ENCODE data around the gene SNX33.
"Not testable (repeated sequence)": the region's sequence is repeated elsewhere in the genome, so short reads cannot be mapped to it uniquely, and the experiment has no call there.

SNX33 gene, protein sequence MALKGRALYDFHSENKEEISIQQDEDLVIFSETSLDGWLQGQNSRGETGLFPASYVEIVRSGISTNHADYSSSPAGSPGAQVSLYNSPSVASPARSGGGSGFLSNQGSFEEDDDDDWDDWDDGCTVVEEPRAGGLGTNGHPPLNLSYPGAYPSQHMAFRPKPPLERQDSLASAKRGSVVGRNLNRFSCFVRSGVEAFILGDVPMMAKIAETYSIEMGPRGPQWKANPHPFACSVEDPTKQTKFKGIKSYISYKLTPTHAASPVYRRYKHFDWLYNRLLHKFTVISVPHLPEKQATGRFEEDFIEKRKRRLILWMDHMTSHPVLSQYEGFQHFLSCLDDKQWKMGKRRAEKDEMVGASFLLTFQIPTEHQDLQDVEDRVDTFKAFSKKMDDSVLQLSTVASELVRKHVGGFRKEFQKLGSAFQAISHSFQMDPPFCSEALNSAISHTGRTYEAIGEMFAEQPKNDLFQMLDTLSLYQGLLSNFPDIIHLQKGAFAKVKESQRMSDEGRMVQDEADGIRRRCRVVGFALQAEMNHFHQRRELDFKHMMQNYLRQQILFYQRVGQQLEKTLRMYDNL

GRCh38 chr15:75647370-75648155, at the start of gene SNX33:
Gene SNX33 (plus strand): TSS chr15:75647912. CDS start chr15:75649103, 1,191 bp downstream.
- DNase-seq (ENCODE audit: low spot score), result peak; percentile 88

GRCh38 chr15:75598361-75598760, 49.4 kb upstream of the SNX33 start:
- no peak for DNase-seq (ENCODE audit: low spot score)

DNA sequence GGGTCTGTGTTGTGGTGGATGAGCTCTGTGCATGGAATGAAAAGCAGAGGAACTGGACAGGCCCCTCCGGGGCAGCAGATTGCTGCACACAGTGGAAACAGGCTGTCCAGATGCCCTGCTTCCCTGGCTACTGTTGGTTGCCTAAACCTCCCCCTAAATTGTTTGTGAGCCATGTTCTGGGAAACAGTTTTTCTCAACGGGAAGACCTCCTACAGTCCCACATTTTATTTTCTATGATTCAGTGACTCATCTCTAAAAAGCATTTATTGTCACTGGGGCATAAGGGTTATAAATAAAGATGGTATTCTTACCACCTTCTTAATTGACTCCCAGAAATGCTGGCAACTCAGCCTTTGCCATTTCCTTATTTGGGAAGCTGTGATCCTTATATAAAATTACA, 48.3 kb upstream of the SNX33 start:
- DNase-seq (ENCODE audit: low spot score), result no peak

GRCh38 chr15:75606026-75606425, 41.7 kb upstream of the SNX33 start:
- no peak for DNase-seq (ENCODE audit: low spot score)

GRCh38 chr15:75606711-75607699, 40.7 kb upstream of the SNX33 start:
- DNase-seq (ENCODE audit: low spot score), result no peak

- DNase-seq (ENCODE audit: low spot score), result no peak
These were observed 30.9 kb upstream of the SNX33 start for GRCh38 chr15:75616766-75617165.

- DNase-seq (ENCODE audit: low spot score), result no peak
These were observed 27.5 kb upstream of the SNX33 start for GRCh38 chr15:75620058-75620820.

DNA sequence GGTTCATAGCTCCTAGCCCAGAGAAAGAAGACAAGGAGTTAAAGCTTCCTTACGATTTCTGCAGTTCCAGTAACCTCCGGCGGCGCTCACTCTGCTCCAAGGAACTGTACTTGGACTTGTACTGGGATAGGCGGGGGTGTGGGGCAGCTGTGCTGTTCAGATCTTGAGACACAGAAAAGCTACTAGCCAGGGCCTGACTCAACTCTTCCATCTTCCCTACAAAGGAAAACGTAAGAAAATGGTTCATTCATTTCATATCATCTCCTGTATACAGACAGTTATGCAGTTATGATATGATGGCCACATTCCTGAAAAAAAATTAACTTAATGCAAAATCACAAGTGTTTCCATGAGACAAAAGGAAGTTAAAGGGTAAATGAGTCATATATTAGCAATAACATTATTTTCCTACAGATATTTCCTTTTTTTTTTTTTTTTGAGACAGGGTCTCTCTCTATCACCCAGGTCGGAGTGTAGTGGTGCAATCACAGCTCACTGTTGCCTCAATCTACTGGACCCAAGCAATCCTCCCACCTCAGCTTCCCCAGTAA, 26.8 kb upstream of the SNX33 start:
- DNase-seq (ENCODE audit: low spot score), result no peak

DNA sequence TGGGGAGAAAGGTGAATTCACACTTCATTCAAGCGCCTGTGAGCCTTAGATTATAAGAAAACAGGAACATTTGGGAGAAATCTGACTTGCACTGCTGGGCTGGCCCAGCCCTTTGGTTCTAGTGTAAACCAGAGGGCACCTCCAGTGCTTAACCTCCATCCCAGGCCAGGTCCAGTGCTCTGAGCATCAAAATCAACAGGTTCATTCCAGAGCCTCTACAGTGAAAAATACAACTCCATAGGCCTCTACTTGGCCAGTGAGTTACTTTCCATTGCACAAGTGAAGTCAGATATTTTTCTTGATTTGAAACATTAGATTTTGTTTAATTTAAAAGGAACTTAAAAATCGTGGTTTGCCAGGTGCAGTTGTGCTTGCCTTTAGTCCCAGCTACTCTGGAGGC, 25.2 kb upstream of the SNX33 start:
- no peak for DNase-seq (ENCODE audit: low spot score)

DNA sequence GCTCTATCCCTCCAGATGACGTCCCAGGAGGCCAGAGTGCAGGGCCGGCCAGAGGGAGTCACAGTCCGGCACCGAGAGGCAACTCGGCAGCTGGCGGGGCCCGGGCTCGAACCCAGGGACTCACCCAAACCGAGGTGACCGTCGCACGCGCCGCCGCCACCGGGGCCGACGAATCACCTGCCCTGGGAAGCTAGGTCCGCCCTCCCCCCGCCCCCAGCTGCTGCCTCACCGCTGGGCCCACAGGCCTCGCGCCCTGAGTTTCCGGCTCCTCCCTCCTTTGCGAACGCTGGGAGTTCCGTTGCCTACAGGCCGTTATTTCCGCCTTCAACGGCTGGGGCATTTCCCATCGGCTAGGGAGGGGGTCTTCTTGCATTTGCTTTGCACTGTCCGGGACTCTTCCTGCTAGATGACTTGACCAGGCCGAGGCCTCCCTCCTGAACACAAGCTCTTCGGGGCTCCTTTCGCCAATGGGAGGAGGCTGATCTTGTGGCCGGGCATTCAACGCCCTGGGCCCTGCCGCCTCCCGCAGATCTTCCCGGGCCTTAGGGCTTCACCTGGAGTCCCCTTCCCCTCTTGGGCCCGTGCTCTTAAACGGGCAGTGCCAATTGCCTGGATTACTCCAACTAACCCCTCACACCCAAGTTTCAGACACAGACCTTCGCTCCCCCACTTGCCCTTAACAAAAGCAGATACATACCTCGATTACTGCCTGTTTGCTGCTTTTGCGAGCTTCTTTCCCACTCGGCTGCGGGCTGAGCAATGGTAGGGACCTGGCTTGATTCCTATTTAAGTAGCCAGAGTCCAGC, 22.0 kb upstream of the SNX33 start, which contains the start of gene SNUPN:
SNUPN (minus strand) TSS at position 184 of the 806 bp plus-strand sequence. CDS start 4,674 bp downstream, outside the sequence.
- peak; percentile 98 for DNase-seq (ENCODE audit: low spot score)

GRCh38 chr15:75631935-75632334, 15.8 kb upstream of the SNX33 start:
- DNase-seq (ENCODE audit: low spot score), result no peak

DNA sequence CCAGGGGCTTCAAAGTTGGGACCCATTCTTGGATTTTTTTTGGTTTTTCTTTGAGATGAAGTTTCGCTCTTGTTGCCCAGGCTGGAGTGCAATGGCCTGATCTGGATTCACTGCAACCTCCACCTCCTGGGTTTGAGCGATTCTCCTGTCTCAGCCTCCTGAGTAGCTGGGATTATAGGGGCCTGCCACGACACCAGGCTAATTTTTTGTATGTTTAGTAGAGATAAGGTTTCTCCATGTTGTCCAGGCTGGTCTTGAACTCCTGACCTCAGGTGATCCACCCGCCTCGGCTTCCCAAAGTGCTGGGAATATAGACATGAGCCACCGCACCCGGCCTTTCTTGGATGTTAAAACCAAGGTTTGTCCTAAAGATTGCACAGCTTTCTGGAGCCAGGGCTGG, 13.8 kb upstream of the SNX33 start:
- DNase-seq (ENCODE audit: low spot score), result not testable (repeated sequence)

GRCh38 chr15:75636026-75636425, 11.7 kb upstream of the SNX33 start:
- no peak for DNase-seq (ENCODE audit: low spot score)

DNA sequence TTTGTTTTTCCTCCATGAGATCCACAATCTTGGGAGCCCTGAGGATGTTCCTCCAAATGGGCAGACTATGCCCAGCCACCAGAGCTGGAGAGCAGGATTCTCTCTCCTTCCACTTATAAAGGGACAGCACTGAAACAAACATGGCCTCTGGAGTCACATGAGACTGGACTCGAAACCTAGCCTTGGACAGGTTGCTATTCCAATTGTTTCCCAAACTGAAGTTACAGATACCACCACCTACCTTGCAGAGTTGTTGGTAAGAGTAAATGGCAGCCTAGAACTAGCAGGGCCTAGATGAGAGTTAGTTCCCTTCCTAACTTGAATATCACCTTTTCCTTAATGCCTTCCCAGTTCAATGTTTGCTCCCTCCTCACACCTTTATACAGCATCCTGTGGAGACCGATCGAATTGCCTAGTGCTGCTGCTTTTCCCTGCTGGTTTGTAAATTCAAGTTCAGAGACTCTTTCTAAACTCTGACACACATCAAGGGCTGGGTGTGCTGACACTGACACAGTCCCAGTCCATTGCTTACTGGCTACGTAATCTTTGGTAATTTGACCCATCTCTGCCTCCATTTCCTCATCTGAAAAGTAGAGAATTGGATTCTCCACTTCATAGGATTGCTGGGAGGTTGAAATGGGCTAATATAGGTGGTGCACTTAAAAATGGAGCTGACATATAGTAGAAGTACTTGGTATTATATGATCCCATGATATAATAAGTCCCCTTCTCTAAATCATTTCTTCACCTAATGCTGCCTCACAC, 10.3 kb upstream of the SNX33 start:
- DNase-seq (ENCODE audit: low spot score), result no peak

- no peak for DNase-seq (ENCODE audit: low spot score)
These were observed 8.5 kb upstream of the SNX33 start for GRCh38 chr15:75639191-75639708.

DNA sequence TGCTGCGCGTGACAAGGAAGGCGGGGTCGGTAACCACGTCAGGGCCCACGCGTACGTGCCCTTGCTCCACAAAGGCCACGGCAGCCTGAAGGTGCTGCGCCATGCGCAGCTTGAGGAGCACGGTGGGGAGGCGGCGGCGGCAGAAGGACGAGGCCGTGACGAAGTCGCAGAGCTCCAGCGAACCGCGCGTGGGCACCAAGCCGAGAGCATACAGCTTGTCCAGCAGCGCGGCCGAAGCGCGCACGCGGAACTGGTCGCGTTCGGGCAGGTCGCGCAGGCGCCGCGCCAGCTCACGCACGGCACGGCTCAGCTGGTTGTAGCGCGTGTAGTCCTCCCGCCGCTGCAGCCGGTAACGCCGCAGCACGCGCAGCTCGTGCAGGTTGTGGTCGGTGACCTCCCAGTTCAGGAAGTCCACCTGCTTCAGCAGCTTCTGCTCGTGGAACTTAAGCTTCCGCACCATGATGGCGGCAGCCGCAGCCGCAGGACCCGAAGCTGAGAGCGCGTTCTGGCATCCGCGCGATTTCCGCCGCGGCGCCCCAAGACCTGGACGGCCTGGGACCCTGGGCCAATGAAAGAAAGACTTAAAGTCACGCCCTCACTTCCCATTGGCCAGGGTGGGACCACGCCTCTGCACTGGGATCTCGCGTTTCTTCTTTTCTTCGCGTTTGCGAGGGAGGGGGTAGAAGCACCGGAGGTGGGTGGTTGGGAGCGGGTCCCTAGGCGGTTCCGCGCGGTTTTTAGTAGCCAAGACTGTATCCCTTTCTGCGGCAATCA, 7.8 kb upstream of the SNX33 start, which contains the start of gene IMP3:
IMP3 (minus strand) TSS at position 516 of the 774 bp plus-strand sequence; CDS start at position 460, 56 bp downstream.
- peak; percentile 95 for DNase-seq (ENCODE audit: low spot score)

DNA sequence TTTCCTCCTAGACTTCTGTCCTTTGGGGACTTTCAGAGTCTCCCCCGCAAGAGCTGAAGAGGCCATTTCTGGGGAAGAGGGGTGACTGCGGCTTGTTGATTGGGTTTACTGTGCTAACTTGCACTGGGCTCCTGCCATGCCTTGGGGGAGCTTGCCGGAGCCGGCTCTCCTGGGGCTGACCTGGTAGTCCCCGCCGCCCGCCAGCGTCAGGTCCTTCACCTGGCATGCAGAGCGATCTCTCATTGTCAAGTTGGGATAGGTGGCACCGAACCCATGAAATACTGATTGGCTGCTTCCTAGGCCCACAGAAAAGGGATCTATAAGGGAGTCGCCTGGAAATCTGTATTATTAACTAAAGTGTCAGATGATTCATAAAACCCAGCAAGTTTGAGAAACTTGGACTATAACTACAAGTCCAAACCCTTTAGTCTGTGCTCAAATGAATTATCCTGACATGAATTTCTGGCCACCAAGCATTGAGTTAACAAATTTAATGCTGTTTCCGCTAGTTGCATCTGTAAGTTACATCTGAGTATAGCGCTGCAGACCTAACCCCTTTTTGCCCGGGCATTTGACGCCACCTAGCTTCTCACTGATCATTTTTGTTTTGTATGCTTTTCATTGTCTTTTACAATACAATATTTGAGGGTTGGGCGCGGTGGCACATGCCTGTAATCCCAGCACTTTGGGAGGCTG, 7.1 kb upstream of the SNX33 start:
- no peak for DNase-seq (ENCODE audit: low spot score)

All from ecto neural progenitor cell (in vitro differentiated cells).